ENCODE results near the gene NRAP.
A peak's percentile ranks its signal among the peaks of the same experiment; 100 is the strongest.

Gene NRAP

DNA sequence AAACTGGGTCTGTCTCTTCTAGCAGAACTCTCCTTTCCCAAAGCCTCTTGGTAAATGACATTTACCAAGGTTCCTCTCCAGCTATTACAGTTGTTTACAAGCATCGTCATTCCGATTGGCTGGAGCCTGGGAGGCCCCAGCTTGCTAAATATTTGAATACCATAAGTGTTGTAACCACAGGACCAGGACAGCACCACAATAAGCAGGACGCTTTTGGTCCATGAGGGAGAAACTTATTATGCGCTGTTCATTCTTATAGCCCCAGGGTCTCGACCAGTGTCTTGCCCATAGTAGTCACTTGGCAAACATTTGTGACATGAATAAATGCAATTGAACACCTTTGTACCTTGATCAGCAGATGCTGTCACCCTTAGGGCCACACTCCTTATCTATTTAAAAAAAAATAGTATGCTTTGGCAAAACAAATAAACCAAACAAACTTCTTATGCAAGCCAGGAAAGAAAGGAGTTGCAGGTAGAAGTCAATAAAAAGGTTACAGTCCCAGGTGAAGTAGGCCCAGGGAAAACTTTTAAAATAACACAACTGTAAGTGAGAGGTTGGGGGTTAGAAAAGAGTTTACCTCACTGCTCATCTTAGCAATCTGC is 32.8 kb downstream of the NRAP start:
- no peak for DNase-seq

GRCh38 chr10:113628607-113629153 is 35.2 kb downstream of the NRAP start:
- DNase-seq = no peak

DNA sequence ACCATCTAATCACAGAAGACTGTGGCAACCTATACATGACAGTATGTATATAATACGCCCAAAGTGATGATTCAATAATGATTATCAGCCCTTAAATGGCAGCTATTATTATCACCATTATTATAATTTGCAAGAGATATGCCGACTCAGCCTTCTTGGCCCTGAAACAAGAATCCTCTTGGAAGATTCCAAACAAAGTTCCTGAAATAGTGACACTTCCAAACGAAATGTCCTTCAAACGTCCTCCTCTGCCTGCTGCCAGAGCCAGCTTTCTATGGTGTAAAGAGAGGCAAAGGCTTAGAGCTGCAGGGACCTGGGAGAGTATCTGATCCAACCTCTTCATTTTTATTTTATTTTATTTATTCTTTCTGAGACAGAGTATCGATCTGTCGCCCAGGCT is 36.0 kb downstream of the NRAP start:
- no peak for DNase-seq

GRCh38 chr10:113626809-113627355 is 37.0 kb downstream of the NRAP start:
- no peak for DNase-seq

GRCh38 chr10:113625461-113626186 is 38.2 kb downstream of the NRAP start:
- DNase-seq = no peak

DNA sequence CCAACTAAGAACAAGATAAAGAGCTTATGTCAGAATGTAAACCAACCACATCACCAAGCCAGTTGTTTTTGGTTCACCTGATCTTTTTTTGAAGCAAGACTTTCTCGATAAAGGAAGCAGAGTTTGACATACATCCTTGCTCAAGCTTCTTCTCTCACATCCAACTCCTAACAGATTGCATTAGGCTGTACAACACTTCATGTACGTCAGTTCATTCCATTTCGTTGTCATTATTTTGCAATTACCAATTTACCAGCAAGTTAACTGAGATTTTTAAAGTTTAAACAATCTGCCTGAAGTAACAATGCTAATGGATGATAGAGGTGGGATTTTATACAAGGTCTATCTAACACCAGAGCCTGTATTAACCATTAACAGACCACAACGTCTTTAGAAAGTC is 41.0 kb downstream of the NRAP start:
- DNase-seq = no peak

- no peak for DNase-seq
Measured at GRCh38 chr10:113621799-113622198, 42.0 kb downstream of the NRAP start.

- no peak for DNase-seq
Measured at GRCh38 chr10:113620936-113621335, 42.9 kb downstream of the NRAP start.

- DNase-seq = peak; percentile 35
Measured at GRCh38 chr10:113620511-113620910, 43.3 kb downstream of the NRAP start.

- DNase-seq = no peak
Measured at GRCh38 chr10:113619401-113619800, 44.4 kb downstream of the NRAP start.

- DNase-seq = no peak
Measured at GRCh38 chr10:113618338-113618737, 45.5 kb downstream of the NRAP start.

DNA sequence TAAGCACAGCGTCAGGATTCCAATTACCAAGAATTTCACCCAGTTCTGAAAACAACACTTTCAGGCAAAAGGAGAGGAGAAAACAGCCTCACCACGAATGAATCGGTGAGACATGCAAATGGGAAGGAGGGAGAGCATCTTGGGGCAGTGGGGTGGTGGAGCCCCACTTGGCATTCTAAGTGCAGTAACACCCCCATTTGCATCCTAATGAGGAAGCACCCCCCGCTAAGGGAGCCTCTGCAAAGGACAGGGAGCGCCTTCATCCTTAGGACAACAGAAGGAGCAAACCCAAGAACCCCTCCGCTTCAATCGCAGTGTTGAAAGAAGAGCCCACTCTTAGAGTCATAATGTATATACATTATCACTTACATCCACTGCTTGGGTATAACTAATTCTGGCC is 46.8 kb downstream of the NRAP start:
- DNase-seq = no peak

DNA sequence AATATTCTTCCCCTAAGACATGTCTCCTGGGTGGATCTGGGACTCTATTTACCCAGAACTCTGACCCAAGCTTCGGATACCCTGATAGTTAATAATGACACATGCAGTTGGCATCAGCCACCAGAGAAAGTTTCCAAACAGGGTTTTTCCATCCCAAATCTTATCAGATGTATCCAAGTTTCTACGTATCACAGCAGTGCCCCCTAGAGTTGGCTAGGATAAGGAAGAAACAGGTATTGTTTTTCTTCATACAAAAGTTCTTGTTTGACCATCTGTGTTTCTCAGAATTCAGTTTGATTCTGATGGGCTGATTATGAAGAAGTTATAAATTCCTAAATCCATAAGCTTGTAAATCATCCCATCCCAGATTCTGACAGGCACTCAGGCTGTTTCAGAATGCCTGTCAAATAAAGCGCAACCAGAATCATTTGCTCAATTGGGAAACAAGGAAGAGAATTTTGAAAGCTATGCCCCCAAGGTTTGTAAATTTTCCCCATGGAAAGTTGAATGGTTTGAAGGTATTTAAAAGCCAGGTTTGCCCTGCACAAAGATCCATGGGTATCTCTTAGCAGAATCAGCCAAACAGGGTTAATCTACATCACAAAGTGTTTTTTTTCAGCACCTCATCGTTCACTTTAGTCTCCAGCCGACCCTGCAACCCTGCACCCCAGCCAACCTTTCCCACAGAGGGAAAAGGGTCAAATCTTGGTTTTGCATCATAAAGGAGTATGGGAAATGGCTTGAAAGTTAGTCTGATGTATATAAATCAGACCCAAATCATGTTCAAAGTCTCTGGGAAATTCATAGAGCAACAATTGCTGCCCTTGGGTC is 47.4 kb downstream of the NRAP start:
- DNase-seq = no peak

- DNase-seq = no peak
Measured at GRCh38 chr10:113613977-113614690, 49.7 kb downstream of the NRAP start.

DNA sequence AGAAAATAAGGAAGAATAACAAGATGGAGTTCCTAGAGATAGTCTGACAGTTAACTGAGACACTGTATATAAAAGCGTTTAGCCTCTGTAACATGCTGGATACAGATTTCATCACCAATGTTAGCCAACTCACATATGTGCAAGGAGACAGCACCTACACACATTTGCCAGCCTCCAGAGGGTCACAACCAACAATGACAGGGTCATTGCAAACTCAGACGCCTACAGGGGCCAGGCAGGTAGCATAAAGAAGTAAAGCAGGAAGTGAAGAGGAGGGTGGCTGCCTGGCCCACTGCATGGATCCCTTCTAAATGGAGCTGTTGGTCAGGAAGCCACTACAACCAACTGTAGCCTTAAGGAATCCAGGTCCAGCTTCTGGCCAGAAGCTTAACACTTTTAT is 50.4 kb downstream of the NRAP start:
- DNase-seq = no peak

DNA sequence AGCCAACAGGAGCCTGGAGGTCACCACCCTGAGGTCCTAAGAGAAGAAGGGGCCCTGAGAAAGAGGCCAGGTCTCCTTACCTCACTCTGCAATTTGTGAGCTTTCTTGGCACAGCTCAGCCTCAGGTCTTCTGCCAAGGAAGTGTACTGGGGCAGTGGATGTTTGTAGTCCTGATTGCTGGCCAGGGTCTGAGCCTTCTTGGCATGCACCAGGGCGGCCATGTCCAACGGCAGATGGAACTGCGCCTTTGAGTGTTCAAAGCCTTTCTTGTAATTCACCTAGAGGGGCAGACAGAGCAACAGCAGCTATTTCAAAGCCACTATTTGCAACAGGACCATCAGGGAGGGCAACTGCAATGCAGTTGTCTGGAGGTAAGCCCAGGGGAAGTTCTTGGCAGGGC is 51.7 kb downstream of the NRAP start:
- DNase-seq = no peak

DNA sequence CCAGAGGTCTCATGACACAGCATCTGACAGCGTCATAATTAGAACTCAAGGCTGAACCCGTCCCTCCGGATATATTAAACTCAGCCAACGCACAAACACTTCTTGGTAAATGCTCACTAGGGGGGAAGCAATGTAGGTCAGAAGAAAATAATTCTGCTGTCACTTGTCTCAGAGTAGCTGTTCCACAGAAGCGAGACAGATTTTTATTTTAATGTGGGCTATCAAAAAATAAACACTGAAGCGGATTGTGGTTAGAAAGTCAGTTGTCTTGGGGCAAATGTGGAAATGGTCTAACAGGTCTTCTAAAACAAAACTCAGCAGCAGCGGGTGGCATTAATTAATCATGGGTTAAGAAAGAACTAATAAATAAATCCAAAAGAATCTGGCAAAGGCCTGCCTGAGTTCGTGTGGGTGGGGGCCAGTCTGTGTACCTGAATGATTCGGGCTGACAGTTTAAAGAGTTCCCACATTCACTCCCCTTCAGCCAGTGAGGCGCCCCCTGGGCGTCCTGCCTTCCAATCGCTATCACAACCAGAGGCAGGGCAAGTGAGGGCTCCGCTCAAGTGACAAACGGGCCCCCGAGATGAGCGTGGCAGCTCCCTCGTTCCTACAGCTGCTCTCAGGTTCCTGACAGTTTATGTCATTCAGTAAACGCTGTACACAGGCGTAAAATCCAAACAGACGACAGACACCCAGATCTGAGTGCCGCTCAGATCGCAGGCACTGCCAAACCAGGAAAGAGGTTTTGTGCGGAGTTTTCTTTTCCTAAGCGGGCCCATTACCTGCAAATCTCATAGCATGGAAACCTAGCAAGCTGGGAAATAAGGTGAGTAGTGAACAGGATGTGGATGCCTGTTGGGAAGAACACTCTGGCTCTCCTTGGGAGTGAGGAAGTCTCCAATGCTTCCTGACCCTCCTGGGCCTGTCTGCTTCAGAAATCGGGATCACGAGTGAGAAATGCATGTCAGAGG is 52.9 kb downstream of the NRAP start:
- DNase-seq = no peak

DNA sequence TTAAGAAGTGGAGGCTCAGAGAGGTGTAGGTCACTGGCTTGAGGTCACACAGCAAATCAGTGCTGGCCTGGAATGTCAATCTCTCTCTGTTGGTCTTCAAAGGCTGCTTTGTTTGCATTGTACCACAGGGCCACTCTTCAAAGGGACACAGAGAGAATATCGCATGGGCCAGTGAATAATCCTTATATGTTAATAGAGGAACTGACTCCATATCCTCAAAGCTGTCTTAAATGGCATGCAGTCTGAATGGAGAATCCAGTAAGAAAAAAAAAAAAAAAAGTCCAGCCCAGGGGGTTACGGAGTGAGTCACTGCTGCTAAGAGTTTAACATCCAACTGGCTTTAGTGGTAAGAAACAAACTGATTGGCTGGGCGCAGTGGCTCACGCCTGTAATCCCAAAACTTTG is 54.1 kb downstream of the NRAP start:
- no peak for DNase-seq

DNA sequence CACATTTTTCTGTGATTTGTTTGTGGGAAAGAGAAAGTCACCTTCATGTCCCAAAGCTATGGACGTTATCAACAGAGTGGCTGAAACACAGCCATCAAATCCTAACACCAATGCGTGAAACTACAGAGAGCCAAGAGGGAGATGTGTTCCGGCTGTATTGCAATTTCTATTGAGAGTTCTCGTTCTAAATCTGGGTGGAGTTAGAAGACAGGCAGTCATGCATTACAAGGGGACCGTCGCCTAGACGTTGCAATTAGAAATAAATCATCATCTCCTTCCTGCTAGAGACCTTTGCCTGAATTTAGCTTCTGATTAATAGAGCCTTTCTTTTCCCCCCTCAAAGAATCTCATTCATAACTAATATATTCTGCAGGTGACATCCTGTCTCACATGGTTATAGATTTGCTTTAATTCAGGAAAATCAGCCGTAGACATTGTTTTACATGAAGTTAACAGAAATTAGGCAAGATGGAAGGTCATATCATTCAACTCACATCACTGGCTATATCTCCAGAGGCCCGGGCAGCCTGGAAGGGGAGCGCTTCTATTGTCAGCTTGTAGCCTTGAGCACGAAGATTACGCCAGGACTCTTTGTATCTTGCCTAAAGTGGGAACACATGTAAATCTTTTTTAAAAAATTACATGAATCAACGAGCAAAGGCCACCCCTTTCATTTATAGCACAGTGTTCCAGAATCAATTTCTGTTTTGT is 58.4 kb downstream of the NRAP start:
- DNase-seq = no peak

- no peak for DNase-seq
Measured at GRCh38 chr10:113604572-113604971, 59.3 kb downstream of the NRAP start.
